NCI-H146 (cell line): ENCODE data around the gene RNF167.

ENCODE experiments used
- DNase-seq: peaks from one replicate; lab custom pipeline; 2025; lab: John Stamatoyannopoulos, UW

The RNF167 gene

DNA sequence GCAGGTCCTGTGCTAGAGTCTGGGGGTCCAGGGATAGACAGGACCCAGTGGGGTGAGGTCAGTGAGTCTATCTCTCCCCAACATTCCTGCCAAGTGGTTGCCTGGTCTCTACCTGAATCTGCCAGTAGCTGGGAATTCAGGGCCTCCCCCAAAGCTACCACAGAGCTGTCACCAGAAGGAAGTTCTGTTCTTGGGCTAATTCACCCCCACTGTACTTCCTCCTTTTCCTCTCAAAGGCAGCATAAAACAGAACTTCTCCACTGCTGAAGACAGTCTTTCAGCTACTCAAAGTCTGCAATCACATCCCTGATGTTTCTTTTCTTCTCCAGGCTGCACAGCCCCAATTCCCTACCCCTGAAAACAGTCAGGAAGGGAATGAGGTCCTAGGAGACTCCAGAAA, 38.7 kb downstream of the RNF167 start:
- no peak for DNase-seq

DNA sequence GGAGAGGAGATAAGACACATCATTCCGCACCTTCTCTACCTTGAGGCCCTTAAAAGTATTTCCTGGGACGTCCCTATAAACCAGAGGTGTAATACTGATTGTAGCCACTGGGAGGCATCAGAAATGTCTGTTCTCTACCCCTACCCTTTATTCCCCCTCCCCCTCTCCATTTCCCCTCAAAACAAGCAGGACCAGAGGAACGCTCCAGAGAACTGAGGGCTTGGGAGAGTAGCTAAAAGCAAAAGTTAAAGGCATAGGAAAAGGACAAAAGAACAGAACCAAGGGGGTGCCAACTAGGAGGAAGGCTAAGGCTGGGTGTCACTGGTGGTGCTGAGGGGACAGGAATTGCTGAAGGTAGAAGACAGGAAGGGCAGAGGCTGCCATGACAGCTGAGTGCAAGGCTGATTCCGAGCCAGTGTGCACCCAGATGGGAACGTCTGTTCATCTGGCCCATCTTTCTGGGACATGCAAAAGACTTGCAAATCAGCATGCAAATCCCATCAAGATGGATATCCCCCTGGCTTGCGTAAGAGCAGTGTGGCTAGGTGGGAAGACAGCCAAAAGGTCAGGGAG, 40.7 kb downstream of the RNF167 start:
- peak; percentile 57 for DNase-seq

DNA sequence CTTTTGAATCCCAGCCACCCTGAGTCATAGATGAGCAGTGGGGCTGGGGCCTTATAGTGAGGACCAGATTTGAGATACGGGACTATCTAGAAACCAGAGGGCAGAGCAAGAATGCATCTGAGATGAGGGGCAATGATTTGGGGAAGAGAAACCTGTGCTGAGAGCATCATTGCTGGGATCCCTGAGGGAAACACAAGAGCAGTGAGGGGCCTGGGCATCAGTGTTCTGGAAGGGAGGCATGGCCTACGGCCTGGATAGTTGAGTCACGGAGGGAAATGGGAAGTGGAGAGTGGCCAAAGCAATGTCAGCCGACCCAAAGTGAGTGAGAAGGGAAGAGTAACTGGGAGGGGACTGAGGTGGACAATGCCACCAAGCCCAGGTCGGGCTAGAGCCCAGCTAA, 42.2 kb downstream of the RNF167 start:
- DNase-seq, result no peak

DNA sequence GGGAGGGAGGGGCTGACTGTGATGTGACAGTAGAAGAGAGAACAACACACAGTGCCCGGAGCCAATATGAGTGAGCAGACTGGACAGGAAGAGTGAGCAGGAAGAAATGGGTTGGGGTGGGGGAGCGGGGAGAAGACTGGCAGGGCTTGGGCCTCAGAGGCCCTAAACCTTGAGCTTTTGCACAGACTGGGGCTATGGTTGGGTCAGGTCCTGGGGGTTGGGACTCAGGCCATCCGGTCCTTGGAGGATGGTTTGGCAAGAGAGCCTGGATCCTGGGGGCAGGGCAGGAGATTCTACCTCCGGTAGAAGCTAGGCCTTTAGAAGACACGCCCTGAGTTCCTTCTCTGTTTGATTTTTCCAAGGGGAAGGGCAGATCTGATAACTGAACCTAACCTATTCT, 46.3 kb downstream of the RNF167 start:
- DNase-seq, result peak; percentile 37

DNA sequence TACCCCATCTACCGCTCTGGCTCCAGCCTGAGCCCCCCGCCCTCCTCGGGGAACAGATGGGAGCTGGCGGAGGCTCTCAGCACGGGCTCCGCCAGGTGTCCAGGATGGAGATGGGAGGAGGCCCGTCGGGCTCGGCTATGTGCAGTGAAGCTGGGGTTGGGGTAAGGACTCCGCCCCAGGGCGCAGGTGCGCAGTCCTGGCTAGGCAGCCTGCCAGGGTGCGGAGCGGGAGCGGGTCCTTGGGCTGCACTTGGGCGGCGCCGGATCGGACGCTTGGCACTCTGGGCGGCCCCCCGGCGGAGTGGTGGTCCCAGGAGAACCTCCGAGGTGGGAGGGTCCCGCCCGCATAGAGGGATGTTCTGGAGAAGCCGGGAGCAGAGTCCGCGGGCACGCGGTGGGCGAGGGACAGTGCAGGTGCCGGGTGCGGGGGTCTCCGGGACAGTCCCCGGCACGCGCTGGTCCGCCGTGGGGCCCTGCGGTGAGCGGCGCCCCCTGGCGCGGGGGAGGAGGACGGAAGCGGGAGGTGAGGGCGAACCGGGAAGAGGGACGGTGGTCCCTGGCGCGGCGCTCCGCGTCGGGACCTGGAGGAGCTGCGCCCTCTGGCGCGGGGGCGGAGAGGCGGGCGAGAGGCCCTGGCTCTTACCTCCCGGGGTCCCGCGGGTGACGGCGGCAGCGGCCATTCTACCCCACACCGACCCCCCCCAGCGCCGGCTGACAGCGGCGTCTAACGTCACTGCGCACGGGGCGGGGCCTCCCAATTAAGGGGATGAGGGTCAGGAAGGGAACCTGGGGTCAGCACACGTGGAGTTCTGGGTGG, 47.1 kb downstream of the RNF167 start, which contains the start of gene CAMTA2:
Gene CAMTA2, minus strand, starts transcription at position 725 of the 816 bp plus-strand sequence. CDS start 1,453 bp downstream, outside the sequence.
- peak; percentile 88 for DNase-seq

DNA sequence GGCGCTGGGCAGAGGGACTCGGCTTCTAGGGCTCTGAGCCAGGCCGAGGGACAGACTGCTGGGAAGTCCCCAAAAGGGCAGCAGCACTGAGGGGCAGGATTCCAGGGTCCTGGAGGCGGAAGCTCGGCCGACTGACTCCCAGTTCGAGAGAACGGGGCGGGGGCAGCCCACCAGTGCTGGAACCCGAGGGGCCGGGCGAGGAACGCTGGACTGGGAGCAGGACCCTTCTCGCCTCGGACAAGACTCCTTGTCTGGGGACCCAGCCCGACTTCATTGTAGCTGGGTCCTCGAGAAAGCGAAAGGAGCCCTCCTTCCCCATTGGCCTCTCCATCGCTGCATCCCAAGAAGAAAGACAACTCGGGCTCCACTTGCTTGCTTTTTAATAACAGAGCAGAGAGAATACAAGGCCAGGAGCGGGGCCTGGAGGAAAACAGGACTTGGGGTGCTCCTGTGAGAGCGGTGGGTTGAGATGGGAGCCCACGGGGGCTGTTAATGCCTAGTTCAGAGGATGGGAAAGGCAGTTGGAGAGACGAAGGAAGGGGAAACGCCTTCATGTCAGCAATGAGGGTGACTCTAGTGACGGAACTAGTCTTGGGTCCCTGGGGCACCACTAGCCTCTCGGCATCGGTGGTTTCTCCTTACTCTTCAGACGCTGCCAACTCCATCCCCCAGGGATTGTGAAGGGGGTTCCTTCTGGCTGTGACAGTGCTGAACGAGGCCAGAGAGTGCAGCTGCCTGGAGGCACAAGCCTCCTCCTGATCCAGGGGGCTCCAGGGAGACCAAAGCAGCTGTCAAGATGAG, 47.9 kb downstream of the RNF167 start:
- no peak for DNase-seq

DNA sequence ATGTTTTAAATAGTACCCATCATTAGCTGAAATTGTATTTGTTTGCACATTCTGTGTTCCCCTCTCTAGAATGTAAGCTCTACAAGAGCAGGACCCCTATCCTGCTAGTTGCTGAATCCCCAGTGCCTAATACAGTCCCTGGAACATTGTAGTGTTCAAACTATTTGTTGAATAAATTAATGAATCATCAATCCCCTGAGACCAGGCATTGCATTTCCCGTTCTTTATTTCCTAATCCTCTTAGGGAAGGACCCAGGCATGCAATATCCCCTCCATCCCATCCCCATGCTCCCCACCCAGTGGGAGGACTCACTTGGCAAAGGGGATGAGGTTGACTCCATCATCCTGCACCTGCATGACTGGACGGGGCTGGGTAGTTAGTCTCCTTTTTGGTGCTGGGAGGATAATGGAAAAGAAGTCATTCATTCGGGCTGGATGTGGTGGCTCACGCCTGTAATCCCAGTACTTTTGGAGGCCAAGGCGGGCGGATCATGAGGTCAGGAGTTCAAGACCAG, 54.1 kb downstream of the RNF167 start:
- DNase-seq, result no peak
